C4-2B (cell line): ENCODE data around the gene CCDC77.
"Not testable (repeated sequence)": the region's sequence is repeated elsewhere in the genome, so short reads cannot be mapped to it uniquely, and the experiment has no call there.

ENCODE experiments used
- CTCF ChIP-seq: fragments of 450-650 bp; conservative IDR thresholded peaks from 2 replicates; pipeline ENCODE4 v1.5.1; 2017; ENCODE audit warnings: mild to moderate bottlenecking
- ZFX ChIP-seq: fragments of 450-650 bp; IDR thresholded peaks from 2 replicates; pipeline ENCODE4 v1.6.1; 2017

GRCh38 chr12:370739-371485, 30.5 kb upstream of the CCDC77 start:
- TF ChIP-seq CTCF, ZFX: not testable (repeated sequence)
